DND-41 (cell line): ENCODE data around the gene TULP4.

Experiments
- EZH2 ChIP-seq: IDR thresholded peaks from 3 replicates; pipeline ENCODE4 v1.6.1; 2012; ENCODE audit warnings: borderline replicate concordance, low read depth, mild to moderate bottlenecking, moderate library complexity, low read length, inconsistent platforms; ENCODE audit not compliant: severe bottlenecking
- TF ChIP-seq, protein P1 (sequence below): IDR thresholded peaks from 2 replicates; pipeline ENCODE4 v1.5.1; 2012; ENCODE audit warnings: borderline replicate concordance, low read length, moderate library complexity, mild to moderate bottlenecking; ENCODE audit not compliant: poor library complexity, severe bottlenecking; ENCODE audit errors: extremely low read depth

DNA sequence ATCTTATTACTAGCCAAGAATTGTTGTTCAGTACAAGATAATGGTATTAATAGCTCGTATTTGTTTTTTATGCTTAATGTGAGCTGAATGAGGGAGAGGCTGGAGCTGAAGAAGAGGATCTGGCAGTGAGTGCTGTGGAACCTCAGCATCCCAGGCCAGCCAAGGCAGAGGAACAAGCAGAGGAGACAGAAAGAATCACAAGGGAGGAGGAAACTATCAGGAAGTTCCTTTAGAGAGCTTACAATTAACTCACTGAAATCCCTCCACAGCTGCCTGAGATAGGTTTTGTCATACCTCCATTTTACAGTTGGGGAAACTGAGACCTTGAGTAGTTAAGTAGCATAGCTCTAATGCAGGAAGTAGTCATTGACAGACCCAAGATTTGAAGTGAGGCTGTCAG lies 39.9 kb upstream of the TULP4 start:
- TF ChIP-seq, protein P1, sequence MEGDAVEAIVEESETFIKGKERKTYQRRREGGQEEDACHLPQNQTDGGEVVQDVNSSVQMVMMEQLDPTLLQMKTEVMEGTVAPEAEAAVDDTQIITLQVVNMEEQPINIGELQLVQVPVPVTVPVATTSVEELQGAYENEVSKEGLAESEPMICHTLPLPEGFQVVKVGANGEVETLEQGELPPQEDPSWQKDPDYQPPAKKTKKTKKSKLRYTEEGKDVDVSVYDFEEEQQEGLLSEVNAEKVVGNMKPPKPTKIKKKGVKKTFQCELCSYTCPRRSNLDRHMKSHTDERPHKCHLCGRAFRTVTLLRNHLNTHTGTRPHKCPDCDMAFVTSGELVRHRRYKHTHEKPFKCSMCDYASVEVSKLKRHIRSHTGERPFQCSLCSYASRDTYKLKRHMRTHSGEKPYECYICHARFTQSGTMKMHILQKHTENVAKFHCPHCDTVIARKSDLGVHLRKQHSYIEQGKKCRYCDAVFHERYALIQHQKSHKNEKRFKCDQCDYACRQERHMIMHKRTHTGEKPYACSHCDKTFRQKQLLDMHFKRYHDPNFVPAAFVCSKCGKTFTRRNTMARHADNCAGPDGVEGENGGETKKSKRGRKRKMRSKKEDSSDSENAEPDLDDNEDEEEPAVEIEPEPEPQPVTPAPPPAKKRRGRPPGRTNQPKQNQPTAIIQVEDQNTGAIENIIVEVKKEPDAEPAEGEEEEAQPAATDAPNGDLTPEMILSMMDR = no peak
- TF ChIP-seq EZH2 = no peak
